Activated CD8-positive, alpha-beta memory T cell treated with anti-CD3 and anti-CD28 coated beads, Interleukin-2, amount 50 U/mL, for 1 hour (primary cell): Measurements from ENCODE around the gene GUCA2A.
"Not testable (repeated sequence)": the region's sequence is repeated elsewhere in the genome, so short reads cannot be mapped to it uniquely, and the experiment has no call there.

ENCODE experiments used
- DNase-seq: peaks from one replicate; pipeline ENCODE4 v3.0.0-alpha.2; 2020; ENCODE audit errors: extremely low read depth

Gene GUCA2A

GRCh38 chr1:42164551-42165420 lies at the start of gene GUCA2A:
Gene GUCA2A, minus strand, starts transcription at chr1:42164745. Its CDS starts 33 bp downstream, at chr1:42164712.
- no peak for DNase-seq

DNA sequence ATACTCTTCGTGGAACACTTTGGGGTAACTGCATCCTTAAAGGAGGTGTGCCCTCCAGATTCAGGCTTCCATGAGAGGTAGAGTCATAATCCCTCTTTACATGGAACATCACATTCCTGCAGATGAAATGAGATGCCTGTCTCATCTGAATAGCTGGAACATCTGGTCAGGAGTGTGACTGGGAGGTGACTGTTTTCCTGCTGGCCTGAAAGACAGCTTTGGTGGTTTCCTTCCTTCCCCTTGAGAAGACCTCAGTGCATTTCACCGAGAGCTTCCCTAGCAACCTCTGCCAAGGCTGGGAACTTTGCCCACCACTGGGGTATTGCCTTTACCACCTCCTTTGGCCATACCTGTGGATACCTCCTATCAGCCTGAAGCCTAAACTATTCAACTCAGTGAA lies 46.7 kb upstream of the GUCA2A start:
- DNase-seq = no peak

GRCh38 chr1:42210421-42211133 lies 46.0 kb upstream of the GUCA2A start:
- DNase-seq = no peak

GRCh38 chr1:42209526-42210251 lies 45.1 kb upstream of the GUCA2A start:
- no peak for DNase-seq

DNA sequence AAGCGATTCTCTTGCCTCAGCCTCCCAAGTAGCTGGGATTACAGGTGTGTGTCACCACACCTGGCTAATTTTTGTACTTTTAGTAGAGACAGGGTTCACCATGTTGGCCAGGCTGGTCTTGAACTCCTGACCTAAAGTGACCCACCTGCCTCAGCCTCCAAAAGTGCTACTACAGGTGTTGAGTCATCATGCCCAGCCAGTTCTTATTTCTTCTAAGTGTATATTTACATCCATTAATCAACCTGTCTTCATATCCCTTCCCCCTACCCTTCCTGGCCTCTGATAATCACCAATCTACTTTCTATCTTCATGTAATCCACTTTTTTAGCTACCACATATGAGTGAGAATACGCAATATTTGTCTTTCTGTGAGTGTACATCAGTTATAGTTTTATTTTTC lies 42.4 kb upstream of the GUCA2A start:
- DNase-seq = not testable (repeated sequence)

DNA sequence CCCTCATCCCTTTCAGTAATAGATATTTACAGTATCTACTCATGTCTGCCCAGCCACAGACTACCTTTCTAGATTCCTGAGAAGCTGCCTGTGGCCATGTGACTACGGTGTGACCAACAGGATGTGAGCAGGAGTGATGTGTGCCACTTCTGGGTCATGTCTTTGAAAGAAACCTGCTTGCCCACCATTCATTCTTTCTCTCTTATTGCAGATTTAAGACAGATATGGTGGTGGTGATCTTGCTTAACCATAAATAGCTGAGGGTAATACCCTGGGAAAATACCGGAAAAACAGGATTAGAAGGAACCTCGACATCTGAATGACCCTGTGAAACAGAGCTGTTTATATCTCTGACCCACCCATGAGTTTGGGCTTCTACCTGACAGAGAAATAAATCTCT lies 41.6 kb upstream of the GUCA2A start:
- no peak for DNase-seq

- no peak for DNase-seq
Observed at GRCh38 chr1:42201986-42202385, 37.4 kb upstream of the GUCA2A start.

- DNase-seq = no peak
Observed at GRCh38 chr1:42198251-42198650, 33.7 kb upstream of the GUCA2A start.

DNA sequence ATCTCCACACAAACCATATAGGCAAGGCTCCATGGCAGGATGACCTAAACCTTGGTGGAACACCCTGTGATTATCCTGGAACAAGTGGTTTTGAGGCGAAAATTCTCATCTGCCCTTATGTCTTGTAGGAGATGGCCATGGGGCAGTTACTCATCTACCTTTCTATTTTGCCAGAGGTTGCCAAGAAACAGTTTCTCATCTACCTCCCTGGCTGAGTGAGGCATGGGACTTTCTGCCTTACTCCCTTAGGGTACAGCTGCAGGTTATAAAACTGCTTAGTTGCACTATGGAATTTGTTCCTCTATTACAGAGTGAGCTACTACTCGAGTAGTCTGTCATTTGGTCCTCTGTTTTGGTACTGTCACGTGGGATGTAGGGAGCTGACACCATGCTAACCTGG lies 31.3 kb upstream of the GUCA2A start:
- DNase-seq = no peak

DNA sequence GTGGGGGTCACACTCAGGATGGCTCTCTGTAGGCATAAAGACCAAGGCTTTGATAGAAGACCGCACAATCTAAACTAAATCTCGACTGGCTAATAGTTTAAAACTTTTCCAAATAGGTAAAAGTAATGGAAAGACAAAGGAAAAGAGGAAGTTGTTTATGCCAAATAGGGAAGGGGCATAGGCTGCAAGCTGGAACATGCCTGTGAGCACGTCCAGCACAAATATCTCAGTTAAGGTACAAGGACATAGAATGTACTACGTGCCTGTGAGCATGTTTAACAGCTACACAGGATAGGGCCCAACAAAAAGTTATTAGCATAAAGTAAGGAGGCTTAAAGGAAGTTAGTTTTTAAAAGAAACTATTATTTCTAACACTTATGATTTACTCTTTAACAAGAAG lies 27.6 kb upstream of the GUCA2A start:
- DNase-seq = no peak

DNA sequence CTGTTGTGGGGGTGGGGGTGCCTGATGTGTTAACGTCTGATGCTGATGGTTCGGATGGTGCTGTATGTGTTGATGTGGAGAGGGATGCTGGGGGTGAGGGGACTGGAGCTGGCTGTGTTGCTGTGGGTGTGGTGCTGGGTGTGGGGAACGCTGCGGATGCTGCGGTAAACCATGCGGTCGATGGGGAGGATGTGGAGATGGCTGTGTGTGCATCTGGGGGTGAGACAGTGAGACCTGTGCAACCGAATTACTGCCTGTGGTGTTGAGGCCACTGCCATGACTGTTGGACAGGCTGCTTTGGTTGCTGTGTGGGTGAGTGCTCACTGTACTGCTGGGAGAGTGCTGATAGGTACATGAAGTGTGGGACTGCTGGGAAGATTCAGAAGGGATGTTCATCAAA lies 26.8 kb upstream of the GUCA2A start:
- no peak for DNase-seq

GRCh38 chr1:42189931-42190853 lies 25.6 kb upstream of the GUCA2A start:
- no peak for DNase-seq

DNA sequence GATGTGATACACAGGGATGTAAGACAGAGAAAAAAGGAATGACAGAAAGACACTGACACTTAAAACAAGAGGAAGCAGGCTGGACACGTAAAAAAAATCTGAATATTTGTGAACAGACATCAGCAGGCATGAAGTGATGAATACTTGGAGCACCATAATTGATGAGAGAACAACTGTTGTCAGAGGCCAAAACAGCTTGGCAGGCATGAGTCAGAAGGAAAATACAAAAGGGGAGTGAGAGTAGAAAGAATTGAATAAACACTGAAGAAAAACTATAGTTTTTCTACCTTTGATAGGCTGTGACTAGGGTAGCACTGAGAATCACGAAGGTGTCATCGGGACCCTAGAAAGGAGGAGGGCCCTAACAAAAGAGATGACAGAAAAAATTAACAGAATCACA lies 21.6 kb upstream of the GUCA2A start:
- no peak for DNase-seq

DNA sequence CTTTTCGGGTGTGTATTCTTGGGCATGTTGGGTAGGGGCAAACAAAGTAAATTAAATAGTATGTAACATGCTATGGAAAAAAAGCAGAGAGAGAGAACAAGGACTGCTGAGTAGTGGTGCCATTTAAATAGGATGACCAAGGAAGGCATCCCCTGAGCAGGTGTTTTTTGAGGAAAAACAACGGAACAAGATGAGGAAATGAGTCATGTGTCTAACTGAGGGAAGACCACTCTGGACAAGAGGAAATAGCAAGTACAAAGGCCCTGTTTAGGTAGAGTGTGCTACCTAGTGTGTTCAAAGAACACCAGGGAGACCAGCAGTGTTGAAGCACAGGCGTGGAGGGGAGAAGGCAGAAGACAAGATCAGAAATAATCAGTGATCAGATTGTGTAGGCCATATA lies 20.1 kb upstream of the GUCA2A start:
- no peak for DNase-seq

GRCh38 chr1:42183957-42184268 lies 19.4 kb upstream of the GUCA2A start:
- DNase-seq = no peak

DNA sequence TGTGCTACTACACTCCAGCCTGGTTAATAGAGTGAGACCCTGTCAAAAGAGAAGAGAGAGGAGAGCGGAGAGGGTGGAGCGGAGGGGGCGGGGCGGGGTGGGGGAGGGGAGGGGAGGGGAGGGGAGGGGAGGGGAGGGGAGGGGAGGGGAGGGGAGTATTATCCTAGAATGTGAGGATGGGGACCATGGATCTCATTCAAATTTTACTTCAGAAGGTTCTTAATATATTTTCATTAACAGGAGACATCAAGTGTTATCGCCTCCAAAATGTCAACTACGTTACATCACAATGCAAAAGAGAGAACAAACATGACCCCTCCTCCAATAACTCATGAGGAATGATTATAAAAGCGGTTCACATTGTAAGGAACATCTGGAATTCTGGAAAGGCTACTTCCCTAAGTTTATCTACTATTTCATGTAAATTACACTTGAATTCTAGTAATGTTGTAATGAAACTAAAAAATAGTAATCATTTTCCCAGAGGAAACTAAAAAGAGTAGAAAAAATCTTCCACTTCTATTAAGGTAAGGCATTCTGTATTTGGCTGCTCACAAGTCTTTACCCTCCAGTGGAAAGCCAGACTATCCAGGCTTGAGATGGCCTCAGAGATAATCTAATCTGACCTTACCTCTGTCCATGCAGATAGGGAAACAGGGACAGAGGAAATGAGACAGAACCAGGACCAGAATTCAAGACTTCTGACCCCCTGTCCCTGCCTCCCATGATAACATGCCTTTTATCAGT lies 18.8 kb upstream of the GUCA2A start:
- no peak for DNase-seq

GRCh38 chr1:42181687-42182086 lies 17.1 kb upstream of the GUCA2A start:
- no peak for DNase-seq

DNA sequence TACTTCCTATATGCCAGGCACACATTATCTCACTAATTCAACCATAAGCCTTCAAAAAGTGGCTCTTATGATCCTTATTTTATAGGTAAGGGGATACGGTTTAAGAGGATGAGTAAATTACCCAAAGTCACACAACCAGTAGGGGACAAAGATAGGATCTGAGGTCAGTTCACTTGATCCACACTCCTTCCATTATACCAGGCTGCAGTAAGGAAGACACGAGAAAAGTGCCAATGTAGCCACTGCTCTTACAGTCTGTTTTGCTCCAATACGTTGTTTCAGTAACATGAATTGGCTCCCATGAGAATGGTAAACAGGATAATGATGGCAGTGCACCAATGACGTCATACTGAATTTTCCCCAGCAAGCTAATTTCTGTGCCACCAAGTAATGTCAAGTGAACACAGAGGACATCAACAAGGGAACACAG lies 15.4 kb upstream of the GUCA2A start:
- DNase-seq = no peak

DNA sequence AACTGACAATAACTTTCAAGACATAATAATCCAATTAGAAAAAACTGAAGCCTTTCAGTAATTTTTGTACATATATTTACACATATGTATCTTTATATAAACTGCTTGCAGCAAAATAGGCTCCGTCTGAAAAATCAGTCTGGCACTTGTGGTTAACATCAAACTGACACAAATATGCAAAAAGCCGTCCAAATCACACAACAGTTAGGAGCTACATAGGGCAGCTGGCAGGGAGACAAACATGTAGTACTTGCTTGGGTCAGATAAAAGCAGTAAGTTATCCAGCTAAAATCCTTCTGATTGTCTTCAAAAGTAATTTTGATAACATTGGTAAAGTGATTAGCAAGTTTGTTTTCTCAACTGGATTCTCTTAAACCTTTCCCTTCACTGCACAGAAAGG lies 14.7 kb upstream of the GUCA2A start:
- DNase-seq = no peak

DNA sequence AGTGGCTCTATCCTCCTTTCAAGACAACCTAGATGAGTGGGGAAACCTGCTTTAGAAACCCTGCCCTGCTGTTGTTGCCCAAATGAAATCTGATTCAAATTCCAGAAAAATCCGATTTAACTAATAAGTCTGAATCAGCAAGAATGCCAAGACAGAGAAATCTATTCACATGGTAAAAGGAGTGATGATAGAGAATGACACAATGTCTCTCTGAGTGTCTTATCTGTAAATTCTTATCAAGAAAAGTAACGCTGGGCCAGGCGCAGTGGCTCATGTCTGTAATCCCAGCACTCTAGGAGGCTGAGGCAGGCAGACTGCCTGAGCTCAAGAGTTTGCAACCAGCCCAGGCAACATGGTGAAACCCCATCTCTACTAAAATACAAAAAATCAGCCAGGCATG lies 13.7 kb upstream of the GUCA2A start:
- DNase-seq = no peak

- DNase-seq = no peak
Observed at GRCh38 chr1:42177541-42177981, 13.0 kb upstream of the GUCA2A start.
